Neutrophil (primary cell): Measurements from ENCODE around the gene EVA1A.

Experiments
- H3K27ac ChIP-seq: fragments of 200-600 bp; sonication (generic); 2 replicates; pipeline ENCODE4 v1.5.1; 2016; ENCODE audit warnings: mild to moderate bottlenecking, moderate library complexity
- H3K27me3 ChIP-seq: fragments of 200-600 bp; sonication (generic); 2 replicates; pipeline ENCODE4 v1.6.0; 2016; ENCODE audit warnings: mild to moderate bottlenecking
- H3K36me3 ChIP-seq: fragments of 200-600 bp; sonication (generic); 2 replicates; pipeline ENCODE4 v1.5.1; 2017
- H3K4me1 ChIP-seq, 2 experiments: fragments of 200-600 bp in 1 of 2; sonication (generic) in 1 of 2; 1 replicate in 1 of 2; 2 replicates in 1 of 2; pipeline versions ENCODE4 v1.5.1 to v1.6.1; 2013 to 2016; ENCODE audit warnings: low read depth in 1 of 2, low read length in 1 of 2, mild to moderate bottlenecking in 1 of 2, moderate library complexity in 1 of 2; ENCODE audit not compliant: control insufficient read depth in 1 of 2, insufficient read depth in 1 of 2
- H3K4me3 ChIP-seq, 2 experiments: fragments of 200-600 bp in 1 of 2; sonication (generic) in 1 of 2; 1 replicate in 1 of 2; 2 replicates in 1 of 2; pipeline ENCODE4 v1.5.1; 2013 to 2016; ENCODE audit warnings: low read depth in 1 of 2, low read length in 1 of 2, mild to moderate bottlenecking in 1 of 2, moderate library complexity in 1 of 2
- H3K9me3 ChIP-seq: fragments of 200-600 bp; sonication (generic); 2 replicates; pipeline ENCODE4 v1.5.1; 2016
- TF ChIP-seq, protein P1 (sequence below): fragments of 200-600 bp; sonication (generic); IDR thresholded peaks from 2 replicates; pipeline ENCODE4 v1.5.1; 2016; ENCODE audit warnings: antibody characterized with exemption

EVA1A gene

DNA sequence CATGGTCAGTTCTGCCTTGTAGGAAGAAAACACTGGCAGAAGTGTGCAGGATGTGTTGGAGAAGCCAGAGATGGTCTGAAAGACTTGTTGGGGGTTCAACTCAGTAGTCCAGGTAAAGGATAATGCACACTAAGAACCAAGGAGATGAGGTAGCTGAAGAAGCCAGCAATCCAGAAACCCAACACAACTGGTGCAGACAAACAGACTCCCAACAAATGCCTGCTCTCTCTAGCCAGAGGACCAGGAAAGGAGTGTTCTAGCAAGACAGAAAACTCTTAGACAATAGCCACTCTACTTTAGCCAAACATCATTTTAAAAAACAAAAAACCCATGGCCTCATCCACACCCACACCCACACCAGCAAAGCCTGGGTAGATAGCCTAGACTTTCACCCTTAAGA lies 33.9 kb downstream of the EVA1A start:
- H3K36me3 ChIP-seq, result no peaks in the 10 kb centered on the region
- H3K4me1 ChIP-seq, result peaks cover 0 to 7% of the 10 kb centered on the region in 2 experiments
- TF ChIP-seq, protein P1, sequence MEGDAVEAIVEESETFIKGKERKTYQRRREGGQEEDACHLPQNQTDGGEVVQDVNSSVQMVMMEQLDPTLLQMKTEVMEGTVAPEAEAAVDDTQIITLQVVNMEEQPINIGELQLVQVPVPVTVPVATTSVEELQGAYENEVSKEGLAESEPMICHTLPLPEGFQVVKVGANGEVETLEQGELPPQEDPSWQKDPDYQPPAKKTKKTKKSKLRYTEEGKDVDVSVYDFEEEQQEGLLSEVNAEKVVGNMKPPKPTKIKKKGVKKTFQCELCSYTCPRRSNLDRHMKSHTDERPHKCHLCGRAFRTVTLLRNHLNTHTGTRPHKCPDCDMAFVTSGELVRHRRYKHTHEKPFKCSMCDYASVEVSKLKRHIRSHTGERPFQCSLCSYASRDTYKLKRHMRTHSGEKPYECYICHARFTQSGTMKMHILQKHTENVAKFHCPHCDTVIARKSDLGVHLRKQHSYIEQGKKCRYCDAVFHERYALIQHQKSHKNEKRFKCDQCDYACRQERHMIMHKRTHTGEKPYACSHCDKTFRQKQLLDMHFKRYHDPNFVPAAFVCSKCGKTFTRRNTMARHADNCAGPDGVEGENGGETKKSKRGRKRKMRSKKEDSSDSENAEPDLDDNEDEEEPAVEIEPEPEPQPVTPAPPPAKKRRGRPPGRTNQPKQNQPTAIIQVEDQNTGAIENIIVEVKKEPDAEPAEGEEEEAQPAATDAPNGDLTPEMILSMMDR, result no peak
- H3K27me3 ChIP-seq, result peaks cover 15% of the 10 kb centered on the region
- no peaks in the 10 kb centered on the region for H3K9me3 ChIP-seq
- no peak overlapping the region for H3K27ac ChIP-seq
- no peak overlapping the region for H3K4me3 ChIP-seq

DNA sequence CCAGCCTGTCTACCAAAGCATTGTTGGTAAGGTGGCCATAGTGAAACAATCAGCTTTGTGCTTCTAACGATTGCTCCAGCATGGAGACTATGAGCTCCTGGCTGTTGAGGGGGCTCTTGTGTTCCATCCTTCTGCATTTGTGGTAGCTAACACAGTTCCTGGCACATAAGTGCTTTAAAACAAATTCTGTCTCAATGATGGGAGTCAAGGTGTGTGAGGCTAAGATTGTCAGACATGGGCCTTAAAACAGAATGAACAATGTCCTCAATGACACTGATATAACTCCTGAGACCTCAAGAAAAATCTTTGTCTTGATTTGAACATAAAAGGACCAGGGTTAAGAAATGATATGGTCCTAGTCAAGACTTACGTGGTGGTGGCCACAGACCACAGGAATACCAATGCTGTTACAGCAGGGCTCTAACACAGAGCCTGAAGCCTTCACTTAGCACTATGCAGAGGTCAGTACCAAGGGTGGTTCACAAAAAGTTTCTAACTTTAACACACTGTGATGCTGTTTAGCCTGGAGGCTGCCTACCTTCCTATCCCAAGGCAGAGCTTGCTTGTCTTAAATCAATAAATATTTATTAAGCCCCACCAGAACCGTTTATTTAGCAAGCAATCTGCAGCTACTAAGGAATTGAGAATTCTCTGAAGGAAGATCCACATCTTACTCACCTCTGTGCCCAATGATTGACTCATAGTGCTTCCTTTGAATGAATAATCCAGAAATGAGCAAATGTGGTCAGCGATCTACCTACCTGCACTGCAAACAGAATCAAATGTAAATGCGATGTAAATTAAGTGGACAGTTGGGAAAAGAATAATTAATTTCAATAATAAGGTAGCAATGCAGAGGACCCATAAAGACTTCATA lies 35.1 kb downstream of the EVA1A start:
- TF ChIP-seq, protein P1, result no peak
- Histone ChIP-seq H3K27ac (no peak overlapping the region), H3K4me1 (peaks cover 0 to 7% of the 10 kb centered on the region in 2 experiments), H3K4me3 (no peak overlapping the region), H3K9me3 (no peaks in the 10 kb centered on the region), H3K27me3 (peaks cover 15% of the 10 kb centered on the region), H3K36me3 (no peaks in the 10 kb centered on the region)

DNA sequence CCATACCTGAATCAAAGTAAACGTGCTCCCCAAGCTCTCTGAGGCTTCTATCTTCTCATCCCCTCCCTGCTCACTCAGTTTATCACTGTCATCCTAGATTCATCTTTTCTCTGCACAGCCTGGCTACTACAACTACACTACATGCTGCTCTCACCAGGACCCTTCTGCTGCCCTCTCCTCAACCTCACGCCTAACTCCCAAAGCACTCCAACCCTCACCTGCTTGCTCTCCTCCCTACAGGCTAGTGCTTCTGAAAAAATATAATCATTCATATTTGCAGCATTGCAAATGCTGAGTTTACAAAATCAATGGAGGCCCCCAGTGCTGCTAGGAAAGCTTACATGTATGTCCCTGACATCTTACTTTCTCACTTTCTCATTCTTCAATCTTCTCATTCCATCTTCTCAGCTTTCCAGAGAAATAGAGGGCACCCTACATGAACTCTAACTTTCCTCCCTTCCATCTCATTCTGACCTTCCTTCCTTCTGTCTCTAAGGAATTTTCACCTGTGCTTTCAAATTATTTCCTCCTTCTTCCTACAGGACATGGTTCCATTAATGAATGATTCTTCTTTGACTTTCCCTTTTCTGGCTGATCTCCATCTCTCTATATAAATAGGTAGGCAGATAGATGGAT lies 36.3 kb downstream of the EVA1A start:
- Histone ChIP-seq H3K4me3 (no peak overlapping the region), H3K9me3 (no peaks in the 10 kb centered on the region), H3K27me3 (peaks cover 15% of the 10 kb centered on the region), H3K4me1 (peaks cover 0 to 7% of the 10 kb centered on the region in 2 experiments), H3K36me3 (no peaks in the 10 kb centered on the region), H3K27ac (no peak overlapping the region)
- TF ChIP-seq, protein P1, result no peak

DNA sequence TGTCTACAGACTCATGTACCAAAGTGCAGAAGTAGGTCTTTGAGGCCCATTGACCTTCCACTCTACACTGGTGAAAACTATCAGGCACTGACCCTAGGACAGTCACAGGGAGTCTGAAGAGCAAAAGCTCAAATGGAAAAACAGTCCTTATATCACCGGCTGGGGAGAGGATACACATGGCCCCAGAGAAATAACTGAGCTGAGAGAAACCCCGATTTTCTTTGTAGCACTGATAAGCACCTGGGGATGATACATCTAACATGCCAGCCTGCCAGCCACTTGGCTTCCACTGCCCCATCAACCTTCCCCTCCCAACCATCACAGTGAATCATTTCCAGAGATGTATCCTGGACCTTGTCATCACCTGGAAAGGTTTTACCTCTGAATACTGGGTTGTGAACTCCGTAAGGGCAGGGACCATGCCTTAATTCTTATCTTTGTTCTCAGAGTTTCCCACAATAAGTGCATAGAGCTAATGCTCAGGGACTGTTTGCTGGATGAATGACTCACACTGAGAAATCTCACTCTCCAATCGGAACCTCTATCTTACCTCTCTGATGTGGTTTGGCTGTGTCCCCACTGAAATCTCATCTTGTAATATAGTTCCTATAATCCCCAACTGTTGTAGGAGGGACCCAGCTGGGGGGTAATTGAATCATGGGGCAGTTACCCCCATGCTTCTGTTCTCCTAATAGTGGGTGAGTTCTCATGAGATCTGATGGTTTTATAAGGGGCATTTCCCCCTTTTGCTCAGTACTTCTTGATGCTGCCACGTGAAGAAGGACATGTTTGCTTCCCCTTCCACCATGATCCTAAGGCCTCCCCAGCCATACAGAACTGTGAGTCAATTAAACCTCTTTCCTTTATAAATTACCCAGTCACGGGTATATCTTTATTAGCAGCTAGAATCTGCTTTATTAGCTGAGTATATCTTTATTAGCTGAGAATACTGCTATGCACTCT lies 37.1 kb downstream of the EVA1A start:
- Histone ChIP-seq H3K36me3 (no peaks in the 10 kb centered on the region), H3K9me3 (no peaks in the 10 kb centered on the region), H3K4me1 (peaks cover 0 to 7% of the 10 kb centered on the region in 2 experiments), H3K4me3 (no peak overlapping the region), H3K27me3 (peaks cover 9% of the 10 kb centered on the region), H3K27ac (no peak overlapping the region)
- TF ChIP-seq, protein P1, result no peak

DNA sequence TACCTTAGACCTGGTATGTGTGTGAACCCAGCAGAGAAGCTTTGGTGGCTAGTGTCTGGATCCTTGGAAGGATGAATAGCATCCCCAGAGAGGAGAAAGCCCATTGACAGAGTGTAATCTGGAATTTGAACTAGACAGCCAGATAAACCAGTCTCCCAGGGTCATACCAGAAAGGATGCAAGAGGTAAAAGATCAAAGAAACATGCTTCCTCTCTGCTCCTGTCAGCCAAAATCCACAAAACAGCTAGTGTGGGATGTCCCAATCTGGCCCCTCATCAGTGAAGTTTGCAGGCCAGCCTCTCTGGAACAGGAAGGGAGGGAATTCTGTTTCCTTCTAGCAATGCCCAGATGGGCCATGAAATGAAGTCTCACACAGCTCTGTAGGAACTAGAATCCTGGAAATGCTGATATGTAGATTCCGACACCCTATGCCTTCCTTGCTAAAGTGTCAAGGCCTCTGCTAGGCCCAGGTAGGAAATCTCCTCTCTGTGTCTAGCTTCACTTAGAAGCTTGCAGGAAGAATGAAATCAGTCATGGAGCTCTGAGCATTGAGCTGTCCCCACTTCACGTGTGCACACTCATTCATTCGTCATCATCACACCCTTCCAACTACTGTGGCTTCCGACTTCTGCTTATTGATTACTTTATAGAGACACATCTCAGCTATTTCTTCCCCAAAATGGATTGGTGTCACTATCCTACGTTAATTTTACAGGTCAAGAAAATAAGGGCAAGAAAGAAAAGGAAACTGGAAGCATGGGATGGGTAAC lies 38.0 kb downstream of the EVA1A start:
- Histone ChIP-seq H3K9me3 (no peaks in the 10 kb centered on the region), H3K27ac (no peak overlapping the region), H3K4me3 (no peak overlapping the region), H3K36me3 (no peaks in the 10 kb centered on the region), H3K27me3 (peaks cover under 1% of the 10 kb centered on the region), H3K4me1 (peaks cover 0 to 7% of the 10 kb centered on the region in 2 experiments)
- TF ChIP-seq, protein P1, result no peak
